ENCODE data around the gene PTPRK.

The PTPRK gene

GRCh38 chr6:127976796-127977195, 543.6 kb downstream of the PTPRK start:
- DNase-seq = no peak

- DNase-seq = no peak
Observed at GRCh38 chr6:127976111-127976510, 544.3 kb downstream of the PTPRK start.

GRCh38 chr6:127972815-127973214, 547.6 kb downstream of the PTPRK start:
- DNase-seq = no peak

- peak; percentile 40 for DNase-seq
Observed at GRCh38 chr6:127971945-127972391, 548.4 kb downstream of the PTPRK start.

- no peak for DNase-seq
Observed at GRCh38 chr6:127971386-127971785, 549.0 kb downstream of the PTPRK start.

- no peak for DNase-seq
Observed at GRCh38 chr6:127969701-127970100, 550.7 kb downstream of the PTPRK start.

- DNase-seq = no peak
Observed at GRCh38 chr6:127968394-127968793, 552.0 kb downstream of the PTPRK start.

- DNase-seq = no peak
Observed at GRCh38 chr6:127967708-127968107, 552.7 kb downstream of the PTPRK start.

GRCh38 chr6:127966616-127967015, 553.8 kb downstream of the PTPRK start:
- no peak for DNase-seq

GRCh38 chr6:127963495-127963894, 556.9 kb downstream of the PTPRK start:
- no peak for DNase-seq

- DNase-seq = no peak
Observed at GRCh38 chr6:127959869-127960268, 560.5 kb downstream of the PTPRK start.

GRCh38 chr6:127956956-127957355, 563.4 kb downstream of the PTPRK start:
- no peak for DNase-seq

- DNase-seq = no peak
Observed at GRCh38 chr6:127956260-127956888, 564.0 kb downstream of the PTPRK start.

GRCh38 chr6:127954082-127954481, 566.3 kb downstream of the PTPRK start:
- no peak for DNase-seq

GRCh38 chr6:127952831-127953230, 567.6 kb downstream of the PTPRK start:
- no peak for DNase-seq

GRCh38 chr6:127952176-127952575, 568.2 kb downstream of the PTPRK start:
- no peak for DNase-seq

GRCh38 chr6:127951172-127951917, 569.1 kb downstream of the PTPRK start:
- DNase-seq = no peak

GRCh38 chr6:127950566-127951145, 569.7 kb downstream of the PTPRK start:
- no peak for DNase-seq

GRCh38 chr6:127949251-127949650, 571.1 kb downstream of the PTPRK start:
- DNase-seq = no peak

- DNase-seq = no peak
Observed at GRCh38 chr6:127946388-127946787, 574.0 kb downstream of the PTPRK start.

- no peak for DNase-seq
Observed at GRCh38 chr6:127945434-127946097, 574.8 kb downstream of the PTPRK start.

- no peak for DNase-seq
Observed at GRCh38 chr6:127941228-127941627, 579.2 kb downstream of the PTPRK start.

GRCh38 chr6:127939442-127940066, 580.8 kb downstream of the PTPRK start:
- no peak for DNase-seq
